Heart left ventricle (tissue), 16 donors: ENCODE data around the gene SOBP. TPM values are rescaled to one million over a fixed set of nuclear protein-coding genes. Genes with fewer than 3 reads are reported as not detected.
A peak's percentile ranks its signal among the peaks of the same experiment; 100 is the strongest.

Experiments used
- ATAC-seq, 4 donors: fragments of 200-7000 bp; cut with Tn5 transposase; one replicate each; pipeline ENCODE4 v1.9.1; 2020 to 2022; ENCODE audit warnings: moderate library complexity in 4 of 4, mild to moderate bottlenecking in 3 of 4, moderate number of reproducible peaks in 1 of 4
- DNase-seq, 5 donors: peaks; one replicate each; pipeline ENCODE4 v3.0.0-alpha.2; 2020
- H3K27ac ChIP-seq, 12 donors: fragments of 200-600 bp; sonication (generic) in 4 of 12; one replicate each; pipeline versions ENCODE4 v1.5.0 to v1.8.0; 2016 to 2022; ENCODE audit warnings: mild to moderate bottlenecking in 2 of 12
- H3K27me3 ChIP-seq, 9 donors: fragments of 200-600 bp; sonication (generic) in 2 of 9; one replicate each; pipeline versions ENCODE4 v1.5.1 to v1.8.0; 2016 to 2022; ENCODE audit warnings: mild to moderate bottlenecking in 3 of 9
- H3K36me3 ChIP-seq, 9 donors: fragments of 200-600 bp; sonication (generic) in 2 of 9; one replicate each; pipeline versions ENCODE4 v1.5.0 to v1.8.0; 2018 to 2022; ENCODE audit warnings: mild to moderate bottlenecking in 2 of 9
- H3K4me1 ChIP-seq, 12 donors: fragments of 200-600 bp; sonication (generic) in 4 of 12; one replicate each; pipeline versions ENCODE4 v1.5.0 to v1.8.0; 2016 to 2022; ENCODE audit warnings: mild to moderate bottlenecking in 3 of 12
- H3K4me3 ChIP-seq, 12 donors: fragments of 200-600 bp; sonication (generic) in 4 of 12; one replicate each; pipeline versions ENCODE4 v1.5.0 to v1.8.0; 2017 to 2022; ENCODE audit warnings: mild to moderate bottlenecking in 9 of 12, moderate library complexity in 4 of 12
- H3K9me3 ChIP-seq, 12 donors: fragments of 200-600 bp; sonication (generic) in 4 of 12; one replicate each; pipeline versions ENCODE4 v1.5.0 to v1.8.0; 2016 to 2022; ENCODE audit warnings: mild to moderate bottlenecking in 1 of 12
- POLR2A ChIP-seq, 2 donors: fragments of 450-650 bp; IDR thresholded peaks; one replicate each; pipeline ENCODE4 v1.6.1; 2017; ENCODE audit warnings: antibody characterized with exemption in 2 of 2, mild to moderate bottlenecking in 2 of 2, moderate library complexity in 2 of 2
- WGBS, 4 donors: extraction: QIAGEN DNeasy Blood & Tissue Kit in 2 of 4; methylation state at CpG; one replicate each; pipeline versions ENCODE4 v1.1.5 to v1.1.7; 2013 to 2018; 5-methylcytosine and 5-hydroxymethylcytosine counted together
- intact Hi-C, 10 donors: fragments of 100-400 bp; cut with DNase I; formaldehyde crosslinking; loops; one replicate each; pipeline versions ENCODE4 v1.11.1 to v1.14.2; 2022
- polyA plus RNA-seq, 2 donors: library from polyadenylated mRNA; stranded (reverse); fragments of 200-250 nt; gene quantifications; one replicate each; pipeline ENCODE4 v1.2.3, GENCODE V29; 2013
- total RNA-seq, 9 donors: library from RNA; depleted of rRNA in 2 of 9; stranded (reverse); fragments of >200 nt in 2 of 9; fragmentation: NEBNext Ultra II Directional in 3 of 9; extraction: Animal tissue kit (Norgen Biotek cat#: 25700) in 3 of 9; gene quantifications; one replicate each; pipeline versions ENCODE4 v1.1.0 to v1.2.4, GENCODE V29; 2016 to 2023
- TF ChIP-seq, protein P1 (sequence below), 12 donors: fragments of 200-600 bp; sonication (generic) in 4 of 12; IDR thresholded peaks; one replicate each; pipeline versions ENCODE4 v1.5.0 to v1.8.0; 2018 to 2022; ENCODE audit warnings: antibody characterized with exemption in 12 of 12, mild to moderate bottlenecking in 5 of 12
- donor health status: ischemic (EF 13 %, LVEDD 7.1; RV severe dilation, severe dysfunction).
- donor health status: healthy with polysubstance abuse.
- donor health status: DM: no; HTN: yes; CAD: no.
- donor health status: DM: no; HTN: no; CAD: no.
- donor health status: ischemic (EF 25% LVEDD 6.9; RV normal size, moderate dysfunction).
- donor health status: ischemic (EF 25% LVEDD 5.7; RV mildly dilated, moderate dysfunction).
- donor health status: healthy.
- donor health status: DM: yes; HTN: yes; CAD: no.
- donor health status: ischemic (EF 35%, LVEDD 5.7; RV mildly dilated, moderate dysfunction).
- donor health status: nonischemic (EF 11% LVEDD 7.7; RV severe dilation, severe dysfunction).
- donor health status: DM: yes; HTN: yes; CAD: no.
- donor health status: PGD.
- donor health status: ischemic (EF 29% LVEDD 5.4; RV normal size, mild dysfunction).
- donor health status: nonischemic (EF 23%, LVEDD 6.1; RV moderate dilation, normal function).

Gene SOBP
- total and polyA plus RNA-seq, 11 donors: 10.6 to 24.9 (median 16.4) TPM

DNA sequence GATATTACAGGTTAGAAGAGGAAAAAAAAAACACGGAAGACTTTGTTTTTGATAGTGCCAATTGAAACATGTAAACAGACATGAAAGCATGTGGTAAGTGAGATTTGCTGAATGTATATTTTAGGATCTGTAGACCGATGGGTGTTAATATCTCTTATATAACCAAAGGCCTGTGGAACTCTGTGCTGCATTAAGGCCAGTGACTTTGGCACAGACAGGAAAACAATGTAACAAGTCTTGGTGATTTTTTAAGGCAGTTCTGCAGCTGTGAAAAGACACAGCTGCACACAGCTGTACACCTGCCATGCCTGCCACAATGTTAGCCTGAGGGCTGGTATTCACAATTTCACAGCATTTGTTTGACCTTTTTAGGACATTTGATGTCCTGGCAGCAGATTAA lies 6.1 kb downstream of the SOBP start:
- DNase-seq: no peak
- H3K4me1 ChIP-seq: peaks cover 3 to 78% (median 55%) of the 10 kb centered on the region in 12 donors
- H3K4me3 ChIP-seq: peak overlapping the region in 1 of 12 donors; percentile 10
- no peaks in the 10 kb centered on the region for H3K36me3 ChIP-seq
- intact Hi-C loops: loop anchor here in 6 of 10 donors (5.0 to 10.0 kb wide), 5 partner anchors 36 to 179 kb away; no protein-coding TSS in a partner anchor
- H3K9me3 ChIP-seq: no peaks in the 10 kb centered on the region
- no peak for ATAC-seq
- H3K27ac ChIP-seq: peak overlapping the region; percentile 72 to 90 (median 84)
- TF ChIP-seq, protein P1, sequence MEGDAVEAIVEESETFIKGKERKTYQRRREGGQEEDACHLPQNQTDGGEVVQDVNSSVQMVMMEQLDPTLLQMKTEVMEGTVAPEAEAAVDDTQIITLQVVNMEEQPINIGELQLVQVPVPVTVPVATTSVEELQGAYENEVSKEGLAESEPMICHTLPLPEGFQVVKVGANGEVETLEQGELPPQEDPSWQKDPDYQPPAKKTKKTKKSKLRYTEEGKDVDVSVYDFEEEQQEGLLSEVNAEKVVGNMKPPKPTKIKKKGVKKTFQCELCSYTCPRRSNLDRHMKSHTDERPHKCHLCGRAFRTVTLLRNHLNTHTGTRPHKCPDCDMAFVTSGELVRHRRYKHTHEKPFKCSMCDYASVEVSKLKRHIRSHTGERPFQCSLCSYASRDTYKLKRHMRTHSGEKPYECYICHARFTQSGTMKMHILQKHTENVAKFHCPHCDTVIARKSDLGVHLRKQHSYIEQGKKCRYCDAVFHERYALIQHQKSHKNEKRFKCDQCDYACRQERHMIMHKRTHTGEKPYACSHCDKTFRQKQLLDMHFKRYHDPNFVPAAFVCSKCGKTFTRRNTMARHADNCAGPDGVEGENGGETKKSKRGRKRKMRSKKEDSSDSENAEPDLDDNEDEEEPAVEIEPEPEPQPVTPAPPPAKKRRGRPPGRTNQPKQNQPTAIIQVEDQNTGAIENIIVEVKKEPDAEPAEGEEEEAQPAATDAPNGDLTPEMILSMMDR (IDR thresholded peaks at IDR 0.05): no peak
- H3K27me3 ChIP-seq: peaks cover 0 to 14% (median 0%) of the 10 kb centered on the region in 9 donors
- 15 to 22% (median 20%) methylated on average over 2 of the region's 2 CpGs for WGBS, 4 donors

DNA sequence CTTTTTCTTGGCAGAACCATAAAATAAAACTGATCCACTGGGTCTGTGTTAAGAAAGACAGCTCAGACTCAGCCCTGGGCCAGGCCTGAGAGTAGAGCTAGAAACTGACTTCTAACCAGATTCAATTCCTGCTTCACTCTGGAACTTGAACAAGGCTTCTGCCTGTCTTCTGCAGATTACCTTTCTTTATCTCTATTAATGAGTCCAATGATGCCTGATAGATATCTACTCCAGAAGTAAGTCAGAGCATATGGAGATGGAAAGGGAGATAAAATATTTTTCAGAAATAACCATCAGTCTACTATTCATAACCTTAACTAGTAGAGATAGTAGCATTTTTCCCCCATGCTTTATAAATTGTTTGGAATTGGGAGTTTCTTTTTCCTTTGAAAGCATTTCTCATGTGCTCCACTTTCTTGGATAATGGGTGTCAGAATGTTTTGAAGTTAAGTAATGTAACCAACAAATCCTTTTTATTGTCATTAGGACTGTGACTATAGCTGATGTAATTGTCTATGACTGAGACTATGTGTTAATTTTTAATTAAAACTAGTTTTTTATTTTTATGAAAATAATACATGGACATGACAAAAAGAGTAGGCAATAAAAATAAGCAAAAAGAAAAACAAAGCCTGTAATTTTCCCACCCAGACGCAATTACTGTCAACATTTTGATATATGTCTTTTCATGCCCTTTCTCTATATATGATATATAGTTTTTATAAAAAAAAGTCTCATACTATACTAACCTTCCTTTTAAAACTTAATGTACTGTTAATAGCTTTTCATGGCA lies 7.2 kb downstream of the SOBP start:
- no peak for TF ChIP-seq POLR2A (IDR thresholded peaks at IDR 0.05)
- TF ChIP-seq, protein P1 (IDR thresholded peaks at IDR 0.05): no peak
- H3K4me3 ChIP-seq: no peak overlapping the region
- H3K36me3 ChIP-seq: no peaks in the 10 kb centered on the region
- DNase-seq: no peak
- intact Hi-C loops: loop anchor here in 6 of 10 donors (5.0 to 10.0 kb wide), 5 partner anchors 35 to 178 kb away; no protein-coding TSS in a partner anchor
- WGBS, 4 donors: 89 to 95% (median 92%) methylated on average over 1 of the region's 1 CpG
- no peaks in the 10 kb centered on the region for H3K9me3 ChIP-seq
- H3K4me1 ChIP-seq: peaks cover 3 to 72% (median 55%) of the 10 kb centered on the region in 12 donors
- ATAC-seq: no peak
- peak overlapping the region in 10 of 12 donors; percentile 21 to 90 (median 84) for H3K27ac ChIP-seq
- H3K27me3 ChIP-seq: peaks cover 0 to 3% (median 0%) of the 10 kb centered on the region in 9 donors

DNA sequence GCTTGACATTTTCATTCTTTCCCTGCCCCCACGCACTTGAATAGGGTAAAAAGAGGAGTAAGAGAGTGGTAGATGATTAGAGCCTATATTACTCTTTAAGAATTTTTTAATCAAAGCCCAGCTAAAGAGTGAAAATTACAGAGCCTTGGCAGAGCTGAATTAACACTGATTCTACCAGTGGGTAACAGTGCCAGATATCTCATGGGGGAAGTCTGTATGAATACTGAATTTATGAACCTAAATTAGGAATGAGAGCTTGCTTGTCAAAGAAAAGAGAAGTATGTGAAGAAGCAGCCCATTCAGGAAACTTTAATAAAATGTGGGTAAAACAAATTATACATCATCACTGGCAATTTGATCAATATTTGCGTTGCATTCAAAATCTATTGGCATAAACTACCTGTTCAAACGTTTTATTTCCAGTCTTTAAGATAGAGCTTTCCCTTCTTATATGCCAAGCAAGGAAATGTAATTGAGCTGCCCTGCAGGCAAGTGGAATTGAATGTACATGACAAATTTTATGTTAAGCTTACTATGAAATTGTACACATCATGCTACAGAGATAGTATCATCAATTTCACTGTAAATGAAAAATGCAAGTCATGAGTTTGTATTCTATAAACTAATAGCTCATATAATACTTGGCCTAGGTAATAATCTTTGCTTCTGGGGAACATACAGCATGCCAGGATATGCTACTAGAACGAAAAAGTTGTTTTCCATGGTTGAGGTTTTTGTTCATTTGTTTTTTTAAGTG lies 14.5 kb downstream of the SOBP start:
- WGBS, 4 donors: 72 to 80% (median 79%) methylated on average over 4 of the region's 4 CpGs
- ATAC-seq: no peak
- TF ChIP-seq, protein P1 (IDR thresholded peaks at IDR 0.05): no peak
- TF ChIP-seq POLR2A (IDR thresholded peaks at IDR 0.05): no peak
- no peaks in the 10 kb centered on the region for H3K9me3 ChIP-seq
- H3K4me3 ChIP-seq: no peak overlapping the region
- DNase-seq: no peak
- H3K27ac ChIP-seq: no peak overlapping the region
- intact Hi-C loops: no loop called here
- peaks cover 0 to 36% (median 10%) of the 10 kb centered on the region in 12 donors for H3K4me1 ChIP-seq
- H3K27me3 ChIP-seq: no peaks in the 10 kb centered on the region
- peaks cover 0 to 24% (median 6%) of the 10 kb centered on the region in 9 donors for H3K36me3 ChIP-seq

DNA sequence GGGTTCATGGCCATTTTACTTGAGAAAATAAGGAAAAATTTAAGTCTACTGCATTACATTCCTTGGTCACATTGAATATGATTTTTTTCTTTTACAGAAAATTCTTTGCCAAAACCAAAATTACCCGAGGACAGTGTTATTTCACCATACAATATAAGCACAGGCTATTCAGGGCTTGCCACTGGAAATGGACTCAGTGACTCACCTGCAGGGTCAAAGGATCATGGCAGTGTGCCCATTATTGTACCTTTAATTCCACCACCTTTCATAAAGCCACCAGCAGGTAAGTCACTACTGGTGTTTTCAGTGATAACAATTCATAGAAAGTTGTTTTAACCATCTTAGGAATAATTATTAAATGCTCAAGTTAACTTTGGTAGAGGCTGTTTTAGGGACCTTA lies 16.2 kb downstream of the SOBP start:
- H3K27me3 ChIP-seq: no peaks in the 10 kb centered on the region
- WGBS, 4 donors: 93 to 98% (median 94%) methylated on average over 1 of the region's 1 CpG
- ATAC-seq (no peak), DNase-seq (no peak)
- TF ChIP-seq, protein P1 (IDR thresholded peaks at IDR 0.05): no peak
- no peak for TF ChIP-seq POLR2A (IDR thresholded peaks at IDR 0.05)
- H3K4me1 ChIP-seq: peaks cover 0 to 44% (median 15%) of the 10 kb centered on the region in 12 donors
- peaks cover 0 to 24% (median 6%) of the 10 kb centered on the region in 9 donors for H3K36me3 ChIP-seq
- no peaks in the 10 kb centered on the region for H3K9me3 ChIP-seq
- no peak overlapping the region for H3K4me3 ChIP-seq
- H3K27ac ChIP-seq: no peak overlapping the region
- intact Hi-C loops: no loop called here
